GM21360 (cell line): ENCODE measurements around the gene FGD5.
"Not testable (repeated sequence)": the region's sequence is repeated elsewhere in the genome, so short reads cannot be mapped to it uniquely, and the experiment has no call there.

Experiments
- ATAC-seq: cut with Tn5 transposase; IDR thresholded peaks from one replicate; pipeline ENCODE4 v1.9.1; 2021; ENCODE audit warnings: mild to moderate bottlenecking, moderate library complexity; ENCODE audit not compliant: unreplicated experiment

Gene FGD5

GRCh38 chr3:14804835-14805780 is 13.7 kb upstream of the FGD5 start:
- no peak for ATAC-seq

- no peak for ATAC-seq
Measured at GRCh38 chr3:14805961-14806537, 12.7 kb upstream of the FGD5 start.

GRCh38 chr3:14806641-14807263 is 12.0 kb upstream of the FGD5 start:
- no peak for ATAC-seq

GRCh38 chr3:14808025-14808424 is 10.7 kb upstream of the FGD5 start:
- ATAC-seq, result no peak

- no peak for ATAC-seq
Measured at GRCh38 chr3:14808502-14809266, 10.1 kb upstream of the FGD5 start.

- not testable (repeated sequence) for ATAC-seq
Measured at GRCh38 chr3:14809611-14810010, 9.2 kb upstream of the FGD5 start.

GRCh38 chr3:14810070-14810791 is 8.5 kb upstream of the FGD5 start:
- ATAC-seq, result no peak

GRCh38 chr3:14810801-14811661 is 7.7 kb upstream of the FGD5 start:
- no peak for ATAC-seq

GRCh38 chr3:14811684-14812083 is 7.1 kb upstream of the FGD5 start:
- no peak for ATAC-seq

- no peak for ATAC-seq
Measured at GRCh38 chr3:14812196-14812790, 6.5 kb upstream of the FGD5 start.

- ATAC-seq, result no peak
Measured at GRCh38 chr3:14814411-14814871, 4.3 kb upstream of the FGD5 start.

GRCh38 chr3:14816359-14816758 is 2.4 kb upstream of the FGD5 start:
- ATAC-seq, result no peak

GRCh38 chr3:14819671-14820070 is 909 bp downstream of the FGD5 start:
- ATAC-seq, result no peak

GRCh38 chr3:14820156-14820555 is 1.4 kb downstream of the FGD5 start:
- ATAC-seq, result no peak

GRCh38 chr3:14821151-14821550 is 2.4 kb downstream of the FGD5 start:
- no peak for ATAC-seq

GRCh38 chr3:14822134-14822533 is 3.4 kb downstream of the FGD5 start:
- ATAC-seq, result no peak

- no peak for ATAC-seq
Measured at GRCh38 chr3:14822670-14823390, 4.1 kb downstream of the FGD5 start.

GRCh38 chr3:14823393-14823792 is 4.6 kb downstream of the FGD5 start:
- no peak for ATAC-seq
